ENCODE measurements around the gene GRM7. TPM values are rescaled to one million over a fixed set of nuclear protein-coding genes. Genes with fewer than 3 reads are reported as not detected.

The GRM7 gene
- polyA plus RNA-seq, 4 donors = 0.01 to 0.30 TPM; not detected in 2

- no peaks in the 10 kb centered on the region for H3K27me3 ChIP-seq (ENCODE audit: control insufficient read depth in 3 of 3, insufficient read depth in 3 of 3, low read length in 3 of 3)
- no peaks in the 10 kb centered on the region for H3K36me3 ChIP-seq (ENCODE audit: control insufficient read depth in 3 of 3, insufficient read depth in 2 of 3, low read depth in 1 of 3, low read length in 3 of 3)
- no peak for FAIRE-seq
- H3K9me3 ChIP-seq (ENCODE audit: control insufficient read depth in 2 of 2, insufficient read depth in 1 of 2, low read depth in 1 of 2, low read length in 1 of 2) = no peaks in the 10 kb centered on the region
- H3K4me1 ChIP-seq (ENCODE audit: control insufficient read depth in 3 of 3, insufficient read depth in 2 of 3, low read depth in 1 of 3, low read length in 2 of 3) = no peaks in the 10 kb centered on the region
- 61 to 85% (median 72%) methylated on average over 6 of the region's 6 CpGs for WGBS, 3 donors
- no peak for DNase-seq
- no peak overlapping the region for H3K27ac ChIP-seq (ENCODE audit: low read depth in 1 of 3, low read length in 2 of 3)
- no peak overlapping the region for H3K4me3 ChIP-seq (ENCODE audit: low read depth in 1 of 3, low read length in 3 of 3)
Measured at GRCh38 chr3:7070461-7070860, 209.5 kb downstream of the GRM7 start.

- H3K27me3 ChIP-seq (ENCODE audit: control insufficient read depth in 3 of 3, insufficient read depth in 3 of 3, low read length in 3 of 3) = no peaks in the 10 kb centered on the region
- H3K4me1 ChIP-seq (ENCODE audit: control insufficient read depth in 3 of 3, insufficient read depth in 2 of 3, low read depth in 1 of 3, low read length in 2 of 3) = no peaks in the 10 kb centered on the region
- H3K36me3 ChIP-seq (ENCODE audit: control insufficient read depth in 3 of 3, insufficient read depth in 2 of 3, low read depth in 1 of 3, low read length in 3 of 3) = no peaks in the 10 kb centered on the region
- H3K4me3 ChIP-seq (ENCODE audit: low read depth in 1 of 3, low read length in 3 of 3) = no peak overlapping the region
- WGBS, 3 donors = 72 to 78% (median 72%) methylated on average over 3 of the region's 3 CpGs
- no peak for DNase-seq
- no peaks in the 10 kb centered on the region for H3K9me3 ChIP-seq (ENCODE audit: control insufficient read depth in 2 of 2, insufficient read depth in 1 of 2, low read depth in 1 of 2, low read length in 1 of 2)
- no peak overlapping the region for H3K27ac ChIP-seq (ENCODE audit: low read depth in 1 of 3, low read length in 2 of 3)
- FAIRE-seq = no peak
Measured at GRCh38 chr3:7074217-7074616, 213.3 kb downstream of the GRM7 start.

- Histone ChIP-seq H3K36me3 (ENCODE audit: control insufficient read depth in 3 of 3, insufficient read depth in 2 of 3, low read depth in 1 of 3, low read length in 3 of 3) (no peaks in the 10 kb centered on the region), H3K9me3 (ENCODE audit: control insufficient read depth in 2 of 2, insufficient read depth in 1 of 2, low read depth in 1 of 2, low read length in 1 of 2) (no peaks in the 10 kb centered on the region), H3K27me3 (ENCODE audit: control insufficient read depth in 3 of 3, insufficient read depth in 3 of 3, low read length in 3 of 3) (no peaks in the 10 kb centered on the region), H3K4me1 (ENCODE audit: control insufficient read depth in 3 of 3, insufficient read depth in 2 of 3, low read depth in 1 of 3, low read length in 2 of 3) (no peaks in the 10 kb centered on the region), H3K4me3 (ENCODE audit: low read depth in 1 of 3, low read length in 3 of 3) (no peak overlapping the region), H3K27ac (ENCODE audit: low read depth in 1 of 3, low read length in 2 of 3) (no peak overlapping the region)
- FAIRE-seq (no peak), DNase-seq (no peak)
- 29 to 47% (median 32%) methylated on average over 1 of the region's 1 CpG for WGBS, 3 donors
Measured at GRCh38 chr3:7075117-7075516, 214.2 kb downstream of the GRM7 start.

GRCh38 chr3:7075901-7076300 lies 215.0 kb downstream of the GRM7 start:
- FAIRE-seq = no peak
- Histone ChIP-seq H3K36me3 (ENCODE audit: control insufficient read depth in 3 of 3, insufficient read depth in 2 of 3, low read depth in 1 of 3, low read length in 3 of 3) (no peaks in the 10 kb centered on the region), H3K27me3 (ENCODE audit: control insufficient read depth in 3 of 3, insufficient read depth in 3 of 3, low read length in 3 of 3) (no peaks in the 10 kb centered on the region), H3K4me3 (ENCODE audit: low read depth in 1 of 3, low read length in 3 of 3) (no peak overlapping the region), H3K9me3 (ENCODE audit: control insufficient read depth in 2 of 2, insufficient read depth in 1 of 2, low read depth in 1 of 2, low read length in 1 of 2) (no peaks in the 10 kb centered on the region), H3K27ac (ENCODE audit: low read depth in 1 of 3, low read length in 2 of 3) (no peak overlapping the region), H3K4me1 (ENCODE audit: control insufficient read depth in 3 of 3, insufficient read depth in 2 of 3, low read depth in 1 of 3, low read length in 2 of 3) (no peaks in the 10 kb centered on the region)
- no peak for DNase-seq
- WGBS, 3 donors = 61 to 78% (median 77%) methylated on average over 1 of the region's 1 CpG

GRCh38 chr3:7082244-7082643 lies 221.3 kb downstream of the GRM7 start:
- H3K27ac ChIP-seq (ENCODE audit: low read depth in 1 of 3, low read length in 2 of 3) = no peak overlapping the region
- no peaks in the 10 kb centered on the region for H3K9me3 ChIP-seq (ENCODE audit: control insufficient read depth in 2 of 2, insufficient read depth in 1 of 2, low read depth in 1 of 2, low read length in 1 of 2)
- H3K4me3 ChIP-seq (ENCODE audit: low read depth in 1 of 3, low read length in 3 of 3) = no peak overlapping the region
- no peaks in the 10 kb centered on the region for H3K27me3 ChIP-seq (ENCODE audit: control insufficient read depth in 3 of 3, insufficient read depth in 3 of 3, low read length in 3 of 3)
- FAIRE-seq (no peak), DNase-seq (no peak)
- no peaks in the 10 kb centered on the region for H3K4me1 ChIP-seq (ENCODE audit: control insufficient read depth in 3 of 3, insufficient read depth in 2 of 3, low read depth in 1 of 3, low read length in 2 of 3)
- no peaks in the 10 kb centered on the region for H3K36me3 ChIP-seq (ENCODE audit: control insufficient read depth in 3 of 3, insufficient read depth in 2 of 3, low read depth in 1 of 3, low read length in 3 of 3)
- 90 to 94% (median 92%) methylated on average over 3 of the region's 3 CpGs for WGBS, 3 donors

GRCh38 chr3:7086417-7086816 lies 225.5 kb downstream of the GRM7 start:
- no peak overlapping the region for H3K4me3 ChIP-seq (ENCODE audit: low read depth in 1 of 3, low read length in 3 of 3)
- no peak for FAIRE-seq
- H3K27ac ChIP-seq (ENCODE audit: low read depth in 1 of 3, low read length in 2 of 3) = no peak overlapping the region
- H3K36me3 ChIP-seq (ENCODE audit: control insufficient read depth in 3 of 3, insufficient read depth in 2 of 3, low read depth in 1 of 3, low read length in 3 of 3) = no peaks in the 10 kb centered on the region
- DNase-seq = no peak
- 29 to 62% (median 36%) methylated on average over 2 of the region's 2 CpGs for WGBS, 3 donors
- H3K9me3 ChIP-seq (ENCODE audit: control insufficient read depth in 2 of 2, insufficient read depth in 1 of 2, low read depth in 1 of 2, low read length in 1 of 2) = no peaks in the 10 kb centered on the region
- no peaks in the 10 kb centered on the region for H3K27me3 ChIP-seq (ENCODE audit: control insufficient read depth in 3 of 3, insufficient read depth in 3 of 3, low read length in 3 of 3)
- no peaks in the 10 kb centered on the region for H3K4me1 ChIP-seq (ENCODE audit: control insufficient read depth in 3 of 3, insufficient read depth in 2 of 3, low read depth in 1 of 3, low read length in 2 of 3)

- H3K4me1 ChIP-seq (ENCODE audit: control insufficient read depth in 3 of 3, insufficient read depth in 2 of 3, low read depth in 1 of 3, low read length in 2 of 3) = no peaks in the 10 kb centered on the region
Measured at GRCh38 chr3:7095116-7095515, 234.2 kb downstream of the GRM7 start.

GRCh38 chr3:7100136-7100535 lies 239.2 kb downstream of the GRM7 start:
- DNase-seq (no peak), FAIRE-seq (no peak)
- H3K27me3 ChIP-seq (ENCODE audit: control insufficient read depth in 3 of 3, insufficient read depth in 3 of 3, low read length in 3 of 3) = no peaks in the 10 kb centered on the region
- WGBS, 3 donors = 80 to 85% (median 85%) methylated on average over 1 of the region's 1 CpG
- peaks cover 0 to 3% of the 10 kb centered on the region in 2 donors for H3K9me3 ChIP-seq (ENCODE audit: control insufficient read depth in 2 of 2, insufficient read depth in 1 of 2, low read depth in 1 of 2, low read length in 1 of 2)
- no peak overlapping the region for H3K27ac ChIP-seq (ENCODE audit: low read depth in 1 of 3, low read length in 2 of 3)
- no peak overlapping the region for H3K4me3 ChIP-seq (ENCODE audit: low read depth in 1 of 3, low read length in 3 of 3)
- H3K4me1 ChIP-seq (ENCODE audit: control insufficient read depth in 3 of 3, insufficient read depth in 2 of 3, low read depth in 1 of 3, low read length in 2 of 3) = no peaks in the 10 kb centered on the region
- H3K36me3 ChIP-seq (ENCODE audit: control insufficient read depth in 3 of 3, insufficient read depth in 2 of 3, low read depth in 1 of 3, low read length in 3 of 3) = no peaks in the 10 kb centered on the region

More at GRCh38 chr3:7095116-7095515, 234.2 kb downstream of the GRM7 start:
- 54 to 79% (median 68%) methylated on average over 1 of the region's 1 CpG for WGBS, 3 donors
- FAIRE-seq (no peak), DNase-seq (no peak)
- no peaks in the 10 kb centered on the region for H3K36me3 ChIP-seq (ENCODE audit: control insufficient read depth in 3 of 3, insufficient read depth in 2 of 3, low read depth in 1 of 3, low read length in 3 of 3)
- H3K27ac ChIP-seq (ENCODE audit: low read depth in 1 of 3, low read length in 2 of 3) = no peak overlapping the region
- H3K4me3 ChIP-seq (ENCODE audit: low read depth in 1 of 3, low read length in 3 of 3) = no peak overlapping the region
- no peaks in the 10 kb centered on the region for H3K27me3 ChIP-seq (ENCODE audit: control insufficient read depth in 3 of 3, insufficient read depth in 3 of 3, low read length in 3 of 3)
- H3K9me3 ChIP-seq (ENCODE audit: control insufficient read depth in 2 of 2, insufficient read depth in 1 of 2, low read depth in 1 of 2, low read length in 1 of 2) = peaks cover 0 to 3% of the 10 kb centered on the region in 2 donors

GRCh38 chr3:7106635-7107034 lies 245.7 kb downstream of the GRM7 start:
- Histone ChIP-seq H3K9me3 (ENCODE audit: control insufficient read depth in 2 of 2, insufficient read depth in 1 of 2, low read depth in 1 of 2, low read length in 1 of 2) (no peaks in the 10 kb centered on the region), H3K4me1 (ENCODE audit: control insufficient read depth in 3 of 3, insufficient read depth in 2 of 3, low read depth in 1 of 3, low read length in 2 of 3) (no peaks in the 10 kb centered on the region), H3K27ac (ENCODE audit: low read depth in 1 of 3, low read length in 2 of 3) (no peak overlapping the region), H3K4me3 (ENCODE audit: low read depth in 1 of 3, low read length in 3 of 3) (no peak overlapping the region), H3K36me3 (ENCODE audit: control insufficient read depth in 3 of 3, insufficient read depth in 2 of 3, low read depth in 1 of 3, low read length in 3 of 3) (no peaks in the 10 kb centered on the region), H3K27me3 (ENCODE audit: control insufficient read depth in 3 of 3, insufficient read depth in 3 of 3, low read length in 3 of 3) (no peaks in the 10 kb centered on the region)
- DNase-seq = no peak
- 41 to 61% (median 46%) methylated on average over 1 of the region's 1 CpG for WGBS, 3 donors
- FAIRE-seq = no peak
